Articular chondrocyte of knee joint (primary cell): ENCODE measurements around the gene NAA38. TPM values are rescaled to one million over a fixed set of nuclear protein-coding genes. Genes with fewer than 3 reads are reported as not detected.

ENCODE experiments used
- small RNA-seq: library from RNA; depleted of rRNA; stranded (forward); fragments of <200 nt; gene quantifications from one replicate; pipeline ENCODE3, GENCODE V24; 2012
- total RNA-seq: library from RNA; depleted of rRNA; stranded (reverse); fragments of >200 nt; gene quantifications from 2 replicates; pipeline ENCODE4 v1.2.3, GENCODE V29; 2012

NAA38 gene, protein sequence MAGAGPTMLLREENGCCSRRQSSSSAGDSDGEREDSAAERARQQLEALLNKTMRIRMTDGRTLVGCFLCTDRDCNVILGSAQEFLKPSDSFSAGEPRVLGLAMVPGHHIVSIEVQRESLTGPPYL
- total RNA-seq: 32.9 and 34.7 TPM in 2 replicates

GRCh38 chr17:7856811-7857712 is at the start of gene NAA38:
Gene NAA38 (minus strand): TSS chr17:7857559. CDS start chr17:7857463, 96 bp downstream.

GRCh38 chr17:7888184-7888920 is 31.0 kb upstream of the NAA38 start, which contains the start of gene CHD3:
Gene CHD3 (plus strand): TSS chr17:7888789. CDS start chr17:7889001, 212 bp downstream.

GRCh38 chr17:7857713-7858521 is 558 bp upstream of the NAA38 start, which contains the start of gene CYB5D1:
Gene CYB5D1 (plus strand): TSS chr17:7858003. CDS start chr17:7858135, 132 bp downstream.

DNA sequence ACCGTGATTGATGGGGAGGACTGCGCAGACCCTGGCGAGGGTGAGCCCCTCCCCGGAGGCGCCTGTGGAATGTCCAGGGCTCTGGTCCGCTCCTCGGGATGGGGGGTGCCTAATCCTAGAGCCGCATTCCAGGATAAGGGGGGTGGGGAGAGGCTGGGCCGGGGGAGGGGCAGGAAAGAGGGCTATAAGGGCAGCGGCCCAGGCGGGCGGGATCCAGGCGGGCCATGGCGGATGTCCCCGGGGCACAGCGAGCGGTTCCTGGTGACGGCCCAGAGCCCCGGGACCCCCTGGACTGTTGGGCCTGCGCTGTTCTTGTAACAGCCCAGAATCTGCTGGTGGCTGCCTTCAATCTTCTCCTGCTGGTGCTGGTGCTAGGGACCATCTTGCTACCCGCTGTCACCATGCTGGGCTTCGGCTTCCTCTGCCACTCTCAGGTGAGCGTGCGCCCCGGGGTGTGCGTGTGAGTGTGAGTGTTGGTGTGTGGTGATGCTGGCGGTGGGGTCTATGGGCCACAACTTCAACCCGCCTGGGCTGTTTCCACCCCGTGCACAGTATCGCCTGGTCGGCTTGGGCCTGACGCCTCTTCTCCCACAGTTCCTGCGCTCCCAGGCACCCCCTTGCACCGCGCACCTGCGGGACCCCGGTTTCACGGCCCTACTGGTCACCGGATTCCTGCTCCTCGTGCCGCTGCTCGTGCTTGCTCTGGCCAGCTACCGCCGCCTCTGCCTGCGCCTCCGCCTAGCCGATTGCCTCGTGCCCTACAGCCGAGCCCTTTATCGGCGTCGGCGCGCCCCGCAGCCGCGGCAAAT is 2.3 kb downstream of the NAA38 start, which contains the start of gene TMEM88:
TSS of gene TMEM88 (plus strand) at position 216 of the 809 bp plus-strand sequence. CDS start at position 225, 9 bp downstream.

DNA sequence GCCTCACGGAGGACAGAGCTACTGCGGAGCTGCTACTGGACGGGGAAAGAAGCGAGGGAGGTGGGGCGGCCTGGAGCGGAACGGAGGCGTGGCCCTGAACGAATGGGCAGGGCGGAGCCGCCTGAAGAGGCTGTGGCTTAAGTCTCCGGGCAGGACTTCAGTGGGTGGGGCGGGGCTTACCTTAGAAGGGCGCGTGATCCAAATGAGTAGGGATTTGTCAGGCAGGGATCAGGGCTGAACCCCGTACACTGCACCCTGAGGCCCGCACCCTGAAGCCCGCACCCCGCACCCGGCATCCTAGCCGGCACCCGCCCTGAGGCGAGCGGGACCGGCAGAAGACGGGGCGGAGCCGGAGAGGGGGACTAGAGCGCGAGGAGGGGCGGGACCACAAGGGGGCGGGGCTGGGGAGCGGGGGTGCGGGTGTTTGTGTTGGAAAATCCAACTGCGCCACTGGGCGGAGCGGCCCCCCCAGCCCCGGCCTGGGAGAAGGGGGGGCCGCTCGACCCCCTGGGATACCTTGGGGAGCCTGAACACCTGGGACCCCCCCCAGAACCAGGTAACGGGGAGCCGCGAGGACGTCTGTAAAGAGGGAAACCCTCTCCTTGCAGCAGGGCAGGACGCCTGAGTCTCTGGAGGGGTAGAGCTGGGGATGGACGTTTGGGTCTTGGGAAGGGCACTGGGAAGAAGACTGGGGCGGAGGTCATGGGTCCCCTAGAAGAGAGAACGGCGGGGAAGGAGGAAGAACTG is 23.4 kb downstream of the NAA38 start, which contains the start of gene KDM6B:
TSS of gene KDM6B (plus strand) at position 423 of the 747 bp plus-strand sequence. CDS start 11,338 bp downstream, outside the sequence.

Small RNA genes within 50 kb of the gene (small RNA-seq; reads per million reads assigned to genes)
- 0.46 reads per million, percentile 9 among the genes with 10 or more reads in this experiment for gene SCARNA21

Other genes starting within 250 kb of the NAA38 start
- gene FXR2, start 242.7 kb downstream of the NAA38 start, total RNA-seq: 26.9 and 28.2 TPM in 2 replicates
- gene SAT2, start 229.7 kb downstream of the NAA38 start, total RNA-seq: 41.3 and 41.4 TPM in 2 replicates
- gene SHBG, start 227.4 kb downstream of the NAA38 start, total RNA-seq: 1.3 TPM in 1 of 2 replicates, not detected in the other
- gene ATP1B2, start 206.6 kb downstream of the NAA38 start, total RNA-seq: not detected in 2 replicates
- 40.6 and 40.8 TPM in 2 replicates for gene TP53, start 170.1 kb downstream of the NAA38 start, total RNA-seq
- 4.1 and 4.4 TPM in 2 replicates for gene WRAP53, start 169.1 kb downstream of the NAA38 start, total RNA-seq
- gene EFNB3, start 152.4 kb downstream of the NAA38 start, total RNA-seq: 0.54 and 0.91 TPM in 2 replicates
- gene DNAH2, start 139.8 kb downstream of the NAA38 start, total RNA-seq: 0.11 and 0.13 TPM in 2 replicates
- gene KDM6B, start 23.3 kb downstream of the NAA38 start, total RNA-seq: 3.1 and 5.7 TPM in 2 replicates
- 0.39 and 1.2 TPM in 2 replicates for gene TMEM88, start 2.5 kb downstream of the NAA38 start, total RNA-seq
- gene CYB5D1, start 444 bp upstream of the NAA38 start, total RNA-seq: 10.2 and 13.1 TPM in 2 replicates
- 80.5 and 94.1 TPM in 2 replicates for gene CHD3, start 31.2 kb upstream of the NAA38 start, total RNA-seq
- gene RNF227, start 58.7 kb upstream of the NAA38 start, total RNA-seq: 2.3 and 3.0 TPM in 2 replicates
- gene KCNAB3, start 72.3 kb upstream of the NAA38 start, total RNA-seq: 0.22 and 0.52 TPM in 2 replicates
- 39.6 and 43.9 TPM in 2 replicates for gene TRAPPC1, start 74.4 kb upstream of the NAA38 start, total RNA-seq
- gene CNTROB, start 74.6 kb upstream of the NAA38 start, total RNA-seq: 23.1 and 24.4 TPM in 2 replicates
- not detected in 2 replicates for gene GUCY2D, start 145.1 kb upstream of the NAA38 start, total RNA-seq
- under 0.01 and 0.32 TPM in 2 replicates for gene ALOX15B, start 181.5 kb upstream of the NAA38 start, total RNA-seq
- gene ALOX12B, start 230.2 kb upstream of the NAA38 start, total RNA-seq: not detected in 2 replicates